Activated gamma-delta T cell treated with Interleukin-2 at 50 U/mL for 16 hours (primary cell): ENCODE data around the gene CRHR1.

Experiments used
- DNase-seq: peaks from one replicate; pipeline ENCODE4 v3.0.0-alpha.2; 2020

The CRHR1 gene

GRCh38 chr17:45870342-45870974 is 86.3 kb downstream of the CRHR1 start:
- no peak for DNase-seq

GRCh38 chr17:45871718-45872117 is 87.6 kb downstream of the CRHR1 start:
- no peak for DNase-seq

DNA sequence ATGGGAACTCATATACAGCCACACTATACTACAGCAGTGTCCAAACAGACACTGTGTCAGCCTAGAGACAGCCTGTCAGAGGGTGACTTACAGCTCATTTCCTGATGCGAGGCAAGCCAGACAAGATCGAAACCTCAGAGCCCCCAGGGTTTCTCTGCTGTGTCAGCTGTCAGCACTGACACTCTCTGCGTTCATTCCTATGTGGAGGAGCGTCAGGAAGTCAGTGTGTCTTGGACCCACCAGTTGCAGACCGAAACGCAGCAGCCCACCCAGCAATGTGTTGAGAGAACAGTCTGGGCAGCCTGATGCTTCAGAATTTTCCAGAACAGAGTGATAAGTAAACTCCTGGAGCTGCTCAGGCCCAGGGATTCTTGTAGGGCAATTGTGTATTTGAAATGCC is 89.6 kb downstream of the CRHR1 start:
- DNase-seq: no peak

DNA sequence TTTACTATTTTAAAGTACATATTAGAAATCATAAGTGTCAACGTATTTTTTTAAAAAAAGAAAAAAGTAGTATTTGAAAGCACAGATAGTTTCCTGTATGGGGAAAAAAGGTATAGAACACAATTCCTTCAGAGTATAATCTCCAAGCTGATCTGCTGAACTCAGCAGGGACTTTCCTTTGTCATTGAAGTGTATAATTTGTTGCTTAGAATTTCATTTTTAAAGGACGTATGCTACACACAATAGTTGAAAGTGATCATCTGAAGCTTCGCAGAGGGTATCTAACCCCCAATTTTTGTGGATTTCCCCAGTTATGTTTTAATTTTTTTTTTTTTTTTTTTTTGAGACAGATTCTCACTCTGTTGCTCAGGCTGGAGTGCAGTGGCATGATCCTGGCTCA is 90.0 kb downstream of the CRHR1 start:
- DNase-seq: no peak

DNA sequence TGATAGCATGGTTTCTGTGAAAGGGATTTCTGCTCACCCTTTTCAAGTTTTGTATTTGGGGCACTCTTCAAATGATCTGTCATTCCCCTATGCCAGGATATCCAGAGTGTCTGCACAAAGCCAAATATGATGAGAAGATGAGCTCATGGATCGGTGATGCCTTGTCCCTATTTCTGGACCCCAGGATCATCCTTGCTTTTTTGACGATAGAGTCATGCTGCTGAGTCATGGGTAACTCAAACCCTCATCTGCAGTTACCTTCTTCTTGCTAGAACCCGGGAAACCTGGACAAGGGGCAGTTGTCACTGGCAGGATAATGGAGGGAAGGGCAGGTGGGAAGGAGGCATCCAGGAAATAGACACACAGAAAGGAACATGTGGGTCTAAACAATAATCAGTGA is 92.4 kb downstream of the CRHR1 start:
- no peak for DNase-seq

DNA sequence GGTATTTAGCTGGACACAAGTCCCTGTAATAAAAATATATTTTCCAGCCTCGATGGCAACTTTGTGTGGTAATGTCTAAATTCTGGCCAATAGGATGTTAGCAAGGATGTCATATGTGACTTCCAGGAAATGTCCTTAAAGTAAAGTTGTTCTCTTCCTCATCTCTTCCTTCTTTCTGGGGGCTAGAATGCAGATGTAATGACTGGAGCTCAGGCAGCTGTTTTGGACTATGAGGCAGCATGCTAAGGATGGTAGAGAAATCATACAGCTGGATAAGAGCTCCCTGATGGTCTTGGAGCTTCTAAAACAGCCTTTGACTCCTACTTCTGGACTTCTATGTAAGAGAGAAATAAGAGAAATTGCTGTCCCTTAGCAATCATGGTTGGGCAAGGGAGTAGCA is 93.3 kb downstream of the CRHR1 start:
- DNase-seq: no peak

DNA sequence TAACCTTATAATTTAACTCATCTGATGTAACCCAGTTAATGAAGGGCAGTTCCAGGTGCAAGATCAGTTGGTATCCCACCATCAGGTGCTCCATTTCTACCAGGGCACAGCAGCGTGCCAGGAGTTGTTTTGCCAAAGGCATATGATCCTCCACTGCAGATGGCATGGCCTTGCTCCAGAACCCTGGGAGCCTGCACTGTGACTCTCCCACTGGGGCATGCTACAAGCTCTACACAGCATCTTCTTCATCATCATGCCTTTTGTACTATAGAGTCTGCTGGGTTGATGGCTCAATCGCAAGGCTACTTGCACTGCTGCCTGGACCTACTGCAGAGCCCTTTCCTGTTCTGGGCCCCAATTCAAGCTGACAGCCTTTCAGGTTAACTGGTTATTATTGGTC is 98.9 kb downstream of the CRHR1 start:
- no peak for DNase-seq
